Activated T-cell treated with anti-CD3 and anti-CD28 coated beads for 1 hour (primary cell): Measurements from ENCODE around the gene SLC44A2.

ENCODE experiments used
- DNase-seq: peaks from one replicate; pipeline ENCODE4 v3.0.0-alpha.2; 2020; ENCODE audit warnings: low read depth

SLC44A2 gene

DNA sequence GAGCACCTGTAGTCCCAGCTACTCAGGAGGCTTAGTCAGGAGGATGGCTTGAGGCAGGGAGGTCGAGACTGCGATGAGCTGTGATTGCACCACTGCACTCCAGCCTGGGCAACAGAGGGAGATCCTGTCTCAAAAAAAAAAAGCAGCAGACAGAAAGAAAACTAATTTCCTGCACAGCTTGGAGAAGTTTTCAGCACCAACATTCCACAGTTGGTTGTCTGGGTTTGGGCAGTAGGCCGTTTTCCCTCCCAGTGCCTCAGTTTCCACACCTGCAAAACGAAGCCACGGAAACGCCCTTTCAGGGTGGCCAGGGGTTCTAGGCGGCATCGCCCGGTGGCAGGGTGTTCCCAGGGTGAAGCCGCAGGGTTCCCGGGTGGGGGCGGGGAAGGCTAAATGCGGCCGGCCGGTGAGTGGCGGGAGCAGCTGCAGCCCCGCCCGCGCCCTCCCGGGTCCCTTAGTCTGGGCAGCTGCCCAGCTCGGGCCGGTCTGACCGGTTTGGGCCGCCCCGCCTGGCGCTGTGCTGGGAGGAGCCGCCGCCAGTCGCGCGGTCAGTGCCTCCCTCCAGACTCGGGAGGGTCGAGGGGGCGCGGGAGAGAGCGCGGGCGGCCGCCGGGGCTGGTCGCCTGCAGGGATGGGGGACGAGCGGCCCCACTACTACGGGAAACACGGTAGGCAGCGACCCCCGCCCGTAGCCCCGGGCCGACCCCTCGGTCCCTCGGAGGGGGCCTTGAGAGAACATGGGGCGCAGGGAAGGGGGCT is at the start of gene SLC44A2:
SLC44A2 (plus strand) TSS at position 551 of the 759 bp plus-strand sequence; CDS start at position 632, 81 bp downstream.
- no peak for DNase-seq

GRCh38 chr19:10577951-10578350 is 47.4 kb upstream of the SLC44A2 start:
- DNase-seq: no peak

GRCh38 chr19:10580979-10581631 is 44.2 kb upstream of the SLC44A2 start:
- peak; percentile 90 for DNase-seq

- no peak for DNase-seq
These were observed 43.3 kb upstream of the SLC44A2 start for GRCh38 chr19:10582091-10582490.

GRCh38 chr19:10583036-10583776 is 42.1 kb upstream of the SLC44A2 start:
- DNase-seq: no peak

- DNase-seq: no peak
These were observed 39.0 kb upstream of the SLC44A2 start for GRCh38 chr19:10586396-10586795.

- no peak for DNase-seq
These were observed 38.1 kb upstream of the SLC44A2 start, which contains the start of gene AP1M2 for GRCh38 chr19:10587022-10587838. TSS of gene AP1M2 (minus strand) at chr19:10587312. CDS start at chr19:10587231, 81 bp downstream.

GRCh38 chr19:10587839-10588150 is 37.6 kb upstream of the SLC44A2 start:
- DNase-seq: no peak

DNA sequence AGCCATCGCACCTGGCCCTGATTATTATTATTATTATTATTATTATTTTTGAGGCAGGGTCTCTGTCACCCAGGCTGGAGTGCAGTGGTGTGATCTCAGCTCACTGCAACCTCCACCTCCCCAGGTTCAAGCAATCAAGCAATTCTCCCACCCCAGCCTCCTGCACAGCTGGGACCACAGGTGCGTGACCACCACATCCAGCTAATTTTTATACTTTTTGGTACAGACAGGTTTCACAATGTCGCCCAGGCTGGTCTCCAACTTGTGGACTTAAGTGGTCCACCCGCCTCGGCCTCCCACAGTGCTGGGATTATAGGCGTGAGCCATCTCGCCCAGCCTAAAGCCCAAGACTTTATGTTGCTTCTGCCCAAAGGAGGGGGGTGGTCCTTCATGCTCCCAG is 32.2 kb upstream of the SLC44A2 start:
- DNase-seq: no peak

GRCh38 chr19:10593820-10594637 is 31.3 kb upstream of the SLC44A2 start:
- no peak for DNase-seq

- no peak for DNase-seq
These were observed 25.2 kb upstream of the SLC44A2 start for GRCh38 chr19:10600149-10600548.

DNA sequence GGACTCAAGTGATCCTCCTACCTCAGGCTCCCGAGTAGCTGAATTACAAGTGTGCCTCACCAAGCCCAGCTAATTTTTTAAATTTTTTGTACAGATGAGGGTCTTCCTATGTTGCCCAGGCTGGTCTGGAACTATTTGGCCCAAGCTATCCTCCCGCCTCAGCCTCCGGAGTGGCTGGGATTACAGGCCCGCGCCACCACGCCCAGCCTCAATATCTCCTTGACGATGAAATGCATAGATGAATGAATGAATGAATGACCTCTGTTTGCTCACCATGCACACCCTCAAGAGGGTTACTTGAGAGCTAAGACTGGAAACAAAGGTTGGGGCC is 23.4 kb upstream of the SLC44A2 start:
- DNase-seq: no peak

DNA sequence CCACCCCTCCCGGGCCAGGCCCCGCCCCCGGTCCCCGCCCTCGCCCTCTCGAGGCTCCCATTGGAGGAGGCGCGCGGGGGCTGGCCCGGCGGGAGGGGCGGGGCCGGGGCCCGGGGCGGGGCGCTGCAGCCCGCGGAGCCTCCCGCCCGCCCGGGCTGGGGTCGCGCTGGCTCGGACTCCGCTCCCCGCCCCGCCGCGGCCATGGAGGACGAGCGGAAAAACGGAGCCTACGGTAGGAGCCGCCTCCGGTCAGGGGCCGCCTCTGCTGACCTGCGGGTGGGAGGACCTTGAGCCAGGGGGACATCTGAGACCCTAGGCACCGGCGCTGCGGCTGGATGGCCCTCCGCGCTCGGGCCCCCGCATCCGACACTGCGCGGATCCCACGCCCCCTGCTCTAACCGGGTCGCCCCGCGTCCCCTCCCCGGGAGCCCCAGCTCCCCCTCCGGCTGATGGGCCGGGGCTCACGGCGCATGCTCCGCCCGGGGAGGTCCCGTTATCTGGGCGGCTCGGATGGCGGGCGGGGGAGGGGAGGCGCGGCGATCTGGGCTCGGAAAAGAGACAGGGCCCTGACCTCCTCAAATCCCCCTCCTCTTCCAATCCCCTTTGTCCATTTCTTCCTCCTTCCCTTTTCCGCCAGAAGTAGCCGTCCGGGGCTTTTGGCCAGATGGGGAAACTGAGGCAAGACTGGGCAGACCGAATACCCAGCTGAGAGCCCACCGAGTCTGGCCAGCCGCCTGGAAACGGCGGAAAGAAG is 22.8 kb upstream of the SLC44A2 start:
- DNase-seq: peak; percentile 87

GRCh38 chr19:10603084-10603872 is 22.1 kb upstream of the SLC44A2 start:
- peak; percentile 78 for DNase-seq

DNA sequence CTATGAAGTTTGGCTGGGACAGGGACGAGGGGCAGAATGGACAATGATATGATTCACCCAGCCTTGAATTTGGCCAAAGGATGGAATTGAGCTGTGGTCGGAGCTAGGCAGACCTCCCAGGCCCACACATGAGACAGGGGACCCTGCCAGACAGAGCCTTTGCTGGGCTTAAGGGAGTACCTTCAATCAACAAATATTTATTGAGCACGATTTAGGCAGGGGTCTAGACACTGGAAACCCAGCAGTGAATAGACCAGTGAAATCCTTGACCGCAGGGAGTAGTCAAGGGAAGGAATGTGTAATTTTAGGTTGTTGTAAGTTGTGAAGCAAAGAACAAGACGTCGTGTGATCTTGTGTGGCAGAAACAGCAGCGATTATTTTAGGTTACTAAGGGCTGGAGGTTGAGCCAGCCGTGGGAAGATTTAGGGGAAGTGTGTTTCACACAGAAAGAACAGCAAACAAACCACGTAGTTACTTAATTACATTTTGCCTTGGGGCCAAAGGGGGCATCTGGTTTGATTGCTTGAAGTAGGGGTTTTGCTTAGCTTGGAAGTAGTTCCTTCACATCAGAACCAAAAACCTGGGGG is 21.4 kb upstream of the SLC44A2 start:
- DNase-seq: peak; percentile 21

GRCh38 chr19:10604460-10604980 is 20.8 kb upstream of the SLC44A2 start:
- no peak for DNase-seq

DNA sequence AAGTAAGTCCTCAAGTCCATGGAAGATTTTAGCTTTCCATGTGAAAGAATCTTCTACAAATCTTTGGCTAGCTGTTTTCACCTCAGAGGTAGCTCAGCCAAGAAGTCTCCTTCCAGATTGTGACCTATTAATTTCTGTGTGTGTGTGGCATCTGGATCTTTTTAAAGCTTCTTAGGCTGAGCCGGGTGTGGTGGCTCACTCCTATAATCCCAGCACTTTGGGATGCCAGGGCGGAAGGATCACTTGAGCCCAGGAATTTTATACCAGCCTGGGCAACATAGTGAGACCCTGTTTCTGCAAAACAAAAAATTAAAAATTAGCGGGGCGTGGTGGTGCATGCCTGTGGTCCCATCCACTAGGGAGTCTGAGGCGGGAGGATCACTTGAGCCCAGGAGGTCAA is 13.4 kb upstream of the SLC44A2 start:
- no peak for DNase-seq

- DNase-seq: no peak
These were observed 12.7 kb upstream of the SLC44A2 start for GRCh38 chr19:10612499-10613119.
